Hepatocyte (in vitro differentiated cells): ENCODE results near the gene HOXD9. TPM values are rescaled to one million over a fixed set of nuclear protein-coding genes. Genes with fewer than 3 reads are reported as not detected.

Experiments used
- DNase-seq: peaks from one replicate; pipeline ENCODE4 v3.0.0-alpha.2; 2016; ENCODE audit warnings: low spot score
- H2AFZ ChIP-seq: fragments of 200-600 bp; sonication (generic); 2 replicates; pipeline ENCODE4 v1.6.0; 2016; ENCODE audit warnings: antibody characterized with exemption, mild to moderate bottlenecking
- H3K27ac ChIP-seq: fragments of 200-600 bp; sonication (generic); 2 replicates; pipeline ENCODE4 v1.5.1; 2016; ENCODE audit warnings: mild to moderate bottlenecking
- H3K27me3 ChIP-seq: fragments of 200-600 bp; sonication (generic); 2 replicates; pipeline ENCODE4 v1.6.1; 2016
- H3K36me3 ChIP-seq: fragments of 200-600 bp; sonication (generic); replicated peaks from 2 replicates; pipeline ENCODE4 v1.5.1; 2016; ENCODE audit warnings: low read depth; ENCODE audit not compliant: insufficient read depth
- H3K4me1 ChIP-seq: fragments of 200-600 bp; sonication (generic); 2 replicates; pipeline ENCODE4 v1.5.1; 2016; ENCODE audit warnings: mild to moderate bottlenecking, moderate library complexity; ENCODE audit not compliant: insufficient read depth
- H3K4me2 ChIP-seq: fragments of 200-600 bp; sonication (generic); 2 replicates; pipeline ENCODE4 v1.6.0; 2016
- H3K4me3 ChIP-seq: fragments of 200-600 bp; sonication (generic); 2 replicates; pipeline ENCODE4 v1.5.1; 2016; ENCODE audit warnings: mild to moderate bottlenecking
- H3K79me2 ChIP-seq: fragments of 200-600 bp; sonication (generic); 2 replicates; pipeline ENCODE4 v1.6.0; 2017; ENCODE audit warnings: mild to moderate bottlenecking
- H3K9me2 ChIP-seq: fragments of 200-600 bp; sonication (generic); replicated peaks from 2 replicates; pipeline ENCODE4 v1.6.0; 2017; ENCODE audit warnings: mild to moderate bottlenecking; ENCODE audit not compliant: insufficient read depth
- H3K9me3 ChIP-seq: fragments of 200-600 bp; sonication (generic); 2 replicates; pipeline ENCODE4 v1.5.1; 2016; ENCODE audit warnings: low read depth, mild to moderate bottlenecking
- H4K20me1 ChIP-seq: fragments of 200-600 bp; sonication (generic); 2 replicates; pipeline ENCODE4 v1.6.0; 2016; ENCODE audit warnings: mild to moderate bottlenecking; ENCODE audit not compliant: insufficient read depth, poor library complexity, severe bottlenecking
- CTCF ChIP-seq: fragments of 200-600 bp; sonication (generic); IDR thresholded peaks from 2 replicates; pipeline ENCODE4 v1.5.1; 2016; ENCODE audit warnings: antibody characterized with exemption, mild to moderate bottlenecking; ENCODE audit not compliant: poor library complexity
- EZH2 ChIP-seq: fragments of 200-600 bp; sonication (generic); IDR thresholded peaks from 2 replicates; pipeline ENCODE4 v1.6.1; 2016; ENCODE audit warnings: antibody characterized with exemption, mild to moderate bottlenecking, borderline replicate concordance
- EZH2phosphoT487 ChIP-seq: fragments of 200-600 bp; sonication (generic); IDR thresholded peaks from one replicate; pipeline ENCODE4 v1.6.1; 2018; ENCODE audit warnings: antibody characterized with exemption, mild to moderate bottlenecking, low read depth, moderate library complexity; ENCODE audit not compliant: unreplicated experiment, severe bottlenecking
- WGBS: methylation state at CpG from one replicate; pipeline ENCODE4 v1.1.6; 2016; ENCODE audit warnings: low lambda C conversion rate; ENCODE audit errors: missing lambda C conversion rate; 5-methylcytosine and 5-hydroxymethylcytosine counted together
- polyA plus RNA-seq: library from polyadenylated mRNA; unstranded; fragments of >200 nt; fragmentation: Nextera tagmentation; extraction: Ambion mirVana; gene quantifications from 2 replicates; pipeline ENCODE4 v1.2.1, GENCODE V29; 2016
- total RNA-seq: library from RNA; depleted of rRNA; stranded (reverse); fragments of >200 nt; gene quantifications from 2 replicates; pipeline ENCODE4 v1.2.3, GENCODE V29; 2014

Gene HOXD9
- total and polyA plus RNA-seq, 2 experiments from 2014 or later, result 2.9 to 4.7 TPM

- Histone ChIP-seq H4K20me1 (no peaks in the 10 kb centered on the region), H3K4me3 (no peak overlapping the region), H3K27ac (no peak overlapping the region), H3K36me3 (no peaks in the 10 kb centered on the region), H2AFZ (peak overlapping the region; percentile 64), H3K4me1 (peaks cover 8% of the 10 kb centered on the region), H3K9me2 (no peaks in the 10 kb centered on the region), H3K27me3 (peaks cover 92% of the 10 kb centered on the region), H3K9me3 (no peaks in the 10 kb centered on the region), H3K4me2 (peak overlapping the region; percentile 92), H3K79me2 (no peaks in the 10 kb centered on the region)
- WGBS, result 53% methylated on average over 41 of the region's 41 CpGs
- no peak for DNase-seq
- no peak for TF ChIP-seq EZH2
- no peak for TF ChIP-seq CTCF
- no peak for TF ChIP-seq EZH2phosphoT487
Observed at GRCh38 chr2:176139661-176140512, 17.4 kb downstream of the HOXD9 start.

GRCh38 chr2:176140513-176141317 is 18.2 kb downstream of the HOXD9 start:
- peak overlapping the region; percentile 92 for H3K4me2 ChIP-seq
- peaks cover 92% of the 10 kb centered on the region for H3K27me3 ChIP-seq
- 14% methylated on average over 24 of the region's 48 CpGs for whole genome bisulfite sequencing
- H3K36me3 ChIP-seq, result no peaks in the 10 kb centered on the region
- peak overlapping the region; percentile 64 for H2AFZ ChIP-seq
- no peaks in the 10 kb centered on the region for H4K20me1 ChIP-seq
- H3K27ac ChIP-seq, result no peak overlapping the region
- H3K4me1 ChIP-seq, result peaks cover 5% of the 10 kb centered on the region
- no peaks in the 10 kb centered on the region for H3K79me2 ChIP-seq
- H3K4me3 ChIP-seq, result peak overlapping the region; percentile 46
- no peak for TF ChIP-seq EZH2phosphoT487
- no peak for TF ChIP-seq EZH2
- peak; percentile 85 for TF ChIP-seq CTCF
- H3K9me2 ChIP-seq, result no peaks in the 10 kb centered on the region
- no peaks in the 10 kb centered on the region for H3K9me3 ChIP-seq
- DNase-seq, result peak; percentile 84

- Histone ChIP-seq H4K20me1 (no peaks in the 10 kb centered on the region), H3K4me2 (no peak overlapping the region), H3K27ac (no peak overlapping the region), H3K9me2 (no peaks in the 10 kb centered on the region), H3K4me3 (no peak overlapping the region), H3K9me3 (no peaks in the 10 kb centered on the region), H3K79me2 (no peaks in the 10 kb centered on the region), H3K36me3 (no peaks in the 10 kb centered on the region), H2AFZ (no peak overlapping the region), H3K4me1 (peaks cover 3% of the 10 kb centered on the region), H3K27me3 (peaks cover 94% of the 10 kb centered on the region)
- 89% methylated on average over 2 of the region's 2 CpGs for WGBS
- no peak for TF ChIP-seq EZH2phosphoT487
- no peak for TF ChIP-seq CTCF
- TF ChIP-seq EZH2, result no peak
- DNase-seq, result no peak
Observed at GRCh38 chr2:176142281-176142680, 19.8 kb downstream of the HOXD9 start.
